NB4 (cell line): ENCODE measurements around the gene PRPF6.

Source experiments
- POLR2A ChIP-seq: IDR thresholded peaks from 2 replicates; pipeline ENCODE4 v1.6.1; 2011; ENCODE audit warnings: mild to moderate bottlenecking; ENCODE audit not compliant: insufficient read length; ENCODE audit errors: extremely low read depth
- TF ChIP-seq, protein P1 (sequence below): IDR thresholded peaks from one replicate; pipeline ENCODE4 v1.5.1; 2012; ENCODE audit warnings: low read depth, low read length
- TF ChIP-seq, protein P2 (sequence below): IDR thresholded peaks from 2 replicates; pipeline ENCODE4 v1.6.1; 2011; ENCODE audit warnings: low read depth, low read length

DNA sequence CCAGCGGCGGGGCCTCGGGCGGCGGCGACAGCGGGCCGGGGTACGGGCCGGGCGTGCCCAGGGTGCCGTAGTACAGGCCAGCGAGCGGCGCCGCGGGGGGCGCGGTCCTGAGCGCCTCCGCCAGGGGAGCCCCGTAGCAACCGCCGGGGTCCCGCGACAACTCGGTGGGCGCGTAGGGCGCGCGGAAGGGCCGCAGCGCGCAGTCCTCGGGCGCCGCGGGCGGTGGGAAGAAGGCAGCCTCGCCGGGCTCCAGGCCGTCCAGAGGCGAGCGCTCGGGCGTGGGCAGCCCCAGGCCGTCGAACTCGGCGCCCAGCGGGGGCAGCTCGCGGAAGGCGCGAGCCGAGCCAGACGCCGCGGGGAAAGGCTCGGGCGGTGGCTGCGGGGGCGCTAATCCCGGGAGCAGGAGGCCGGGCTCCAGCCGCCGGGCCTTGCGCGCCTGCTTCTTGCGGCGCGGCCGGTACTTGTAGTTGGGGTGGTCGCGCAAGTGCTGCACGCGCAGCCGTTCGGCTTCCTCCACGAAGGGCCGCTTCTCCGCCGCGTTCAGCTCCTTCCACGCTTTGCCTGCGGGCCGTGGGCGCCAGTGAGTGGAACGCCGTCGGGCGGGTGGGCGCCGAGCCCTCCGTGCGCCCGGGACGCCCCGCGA is 67.6 kb downstream of the PRPF6 start:
- TF ChIP-seq, protein P1, sequence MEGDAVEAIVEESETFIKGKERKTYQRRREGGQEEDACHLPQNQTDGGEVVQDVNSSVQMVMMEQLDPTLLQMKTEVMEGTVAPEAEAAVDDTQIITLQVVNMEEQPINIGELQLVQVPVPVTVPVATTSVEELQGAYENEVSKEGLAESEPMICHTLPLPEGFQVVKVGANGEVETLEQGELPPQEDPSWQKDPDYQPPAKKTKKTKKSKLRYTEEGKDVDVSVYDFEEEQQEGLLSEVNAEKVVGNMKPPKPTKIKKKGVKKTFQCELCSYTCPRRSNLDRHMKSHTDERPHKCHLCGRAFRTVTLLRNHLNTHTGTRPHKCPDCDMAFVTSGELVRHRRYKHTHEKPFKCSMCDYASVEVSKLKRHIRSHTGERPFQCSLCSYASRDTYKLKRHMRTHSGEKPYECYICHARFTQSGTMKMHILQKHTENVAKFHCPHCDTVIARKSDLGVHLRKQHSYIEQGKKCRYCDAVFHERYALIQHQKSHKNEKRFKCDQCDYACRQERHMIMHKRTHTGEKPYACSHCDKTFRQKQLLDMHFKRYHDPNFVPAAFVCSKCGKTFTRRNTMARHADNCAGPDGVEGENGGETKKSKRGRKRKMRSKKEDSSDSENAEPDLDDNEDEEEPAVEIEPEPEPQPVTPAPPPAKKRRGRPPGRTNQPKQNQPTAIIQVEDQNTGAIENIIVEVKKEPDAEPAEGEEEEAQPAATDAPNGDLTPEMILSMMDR, result no peak
- peak; percentile 15 for TF ChIP-seq POLR2A
- TF ChIP-seq, protein P2, sequence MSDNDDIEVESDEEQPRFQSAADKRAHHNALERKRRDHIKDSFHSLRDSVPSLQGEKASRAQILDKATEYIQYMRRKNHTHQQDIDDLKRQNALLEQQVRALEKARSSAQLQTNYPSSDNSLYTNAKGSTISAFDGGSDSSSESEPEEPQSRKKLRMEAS, result no peak
